OCI-LY3 (cell line): ENCODE measurements around the gene GFI1B.
"Not testable (repeated sequence)": the region's sequence is repeated elsewhere in the genome, so short reads cannot be mapped to it uniquely, and the experiment has no call there.

Experiments used
- CTCF ChIP-seq: fragments of 200-600, 300-600 bp; sonication (generic); IDR thresholded peaks from 2 replicates; pipeline ENCODE4 v1.5.1; 2014; ENCODE audit warnings: antibody characterized with exemption, low read length, low read depth
- EZH2phosphoT487 ChIP-seq: fragments of 200-600 bp; shearing (Covaris generic); IDR thresholded peaks from 2 replicates; pipeline ENCODE4 v1.6.1; 2018; ENCODE audit warnings: antibody characterized with exemption, mixed run types, low read depth

GRCh38 chr9:132967908-132968307, 10.6 kb upstream of the GFI1B start:
- TF ChIP-seq CTCF, EZH2phosphoT487: not testable (repeated sequence)
